ENCODE measurements around the gene SHROOM2.
"Not testable (repeated sequence)": the region's sequence is repeated elsewhere in the genome, so short reads cannot be mapped to it uniquely, and the experiment has no call there.

The SHROOM2 gene

DNA sequence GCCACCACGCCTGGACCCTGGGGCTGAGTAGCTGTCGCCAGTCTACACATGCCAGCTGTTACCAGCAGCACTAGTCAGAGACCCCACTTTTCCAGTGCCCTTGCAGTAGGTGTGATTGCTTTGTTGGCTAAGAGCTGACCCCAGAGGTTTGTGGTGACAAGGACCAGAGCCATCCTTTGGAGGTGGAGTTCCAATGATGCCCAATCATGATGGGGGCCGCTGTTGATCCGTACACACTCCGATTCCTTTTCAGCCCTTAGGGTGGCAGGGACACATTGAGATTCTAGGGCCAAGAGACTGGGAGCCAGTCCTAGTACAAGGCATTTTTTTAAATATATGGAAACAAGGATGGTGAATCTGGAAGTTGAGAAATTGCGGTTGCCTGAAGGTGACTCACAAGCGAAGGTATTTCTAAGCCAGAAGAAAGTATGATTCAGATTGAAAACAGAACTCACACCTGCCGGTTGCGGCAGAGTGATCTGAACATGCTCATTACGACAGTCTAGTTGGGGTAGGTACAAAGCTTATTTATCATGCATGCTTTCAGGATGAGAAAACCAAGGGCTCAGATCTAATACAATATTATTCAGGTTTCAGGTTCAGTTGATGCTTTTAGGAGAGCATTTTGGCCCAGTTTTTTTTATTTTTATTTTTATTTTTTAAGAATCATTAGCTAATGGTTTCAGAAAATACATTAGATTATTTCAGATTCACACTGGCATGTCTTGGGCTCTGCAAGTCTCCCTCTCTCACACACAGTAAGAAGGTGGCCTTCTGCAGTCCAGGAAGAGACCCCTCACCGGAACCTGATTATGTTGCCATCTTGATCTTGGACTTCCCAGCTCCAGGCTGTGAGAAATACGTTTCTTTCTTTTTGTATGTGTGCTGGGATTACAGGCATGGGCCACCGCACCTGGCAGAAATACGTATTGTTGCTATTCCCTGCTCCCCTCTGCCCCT lies 43.4 kb downstream of the SHROOM2 start:
- DNase-seq (ENCODE audit: low spot score), result peak; percentile 11

DNA sequence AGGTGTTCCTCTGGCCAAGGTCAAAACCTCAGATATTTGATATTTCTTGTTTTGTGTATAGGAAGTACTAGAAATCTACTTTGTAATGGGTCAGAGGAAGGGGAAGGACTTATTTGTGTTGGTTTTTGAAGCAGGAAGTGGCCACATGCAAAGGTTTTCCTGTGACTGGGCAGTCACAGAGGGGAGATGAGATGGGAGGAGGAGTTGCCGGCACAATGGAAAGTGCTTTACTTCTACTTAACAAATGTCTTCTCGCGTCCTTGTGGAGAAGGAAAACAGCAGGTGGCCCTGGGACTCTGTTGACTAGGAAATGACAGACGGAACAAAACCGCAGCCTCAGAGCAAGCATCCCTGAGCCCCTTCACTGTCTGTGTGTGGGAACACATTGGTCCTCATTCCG lies 46.6 kb downstream of the SHROOM2 start:
- DNase-seq (ENCODE audit: low spot score), result peak; percentile 2

GRCh38 chrX:9835585-9836210 lies 49.5 kb downstream of the SHROOM2 start:
- no peak for DNase-seq (ENCODE audit: low spot score)

DNA sequence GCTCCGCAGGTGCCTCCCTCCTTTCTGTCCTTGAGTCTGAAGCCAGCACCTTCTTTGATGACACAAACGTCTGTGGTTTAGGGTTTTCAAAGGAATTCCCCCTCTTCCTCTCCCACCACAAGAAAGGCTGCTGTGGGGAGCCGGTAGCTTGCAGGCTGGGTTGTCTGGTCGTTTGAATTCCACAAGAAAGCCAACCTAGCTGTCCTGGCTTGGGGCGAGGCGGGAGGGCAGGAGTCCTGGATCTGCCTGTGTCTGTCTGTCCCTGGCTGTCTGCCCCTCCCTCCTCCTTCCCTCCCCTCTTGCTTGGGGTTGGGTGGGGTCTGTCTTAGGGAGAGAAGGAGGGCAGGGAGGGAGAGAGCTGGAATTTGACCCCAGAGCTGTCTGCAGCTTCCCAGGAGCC lies 56.3 kb downstream of the SHROOM2 start:
- DNase-seq (ENCODE audit: low spot score), result no peak

DNA sequence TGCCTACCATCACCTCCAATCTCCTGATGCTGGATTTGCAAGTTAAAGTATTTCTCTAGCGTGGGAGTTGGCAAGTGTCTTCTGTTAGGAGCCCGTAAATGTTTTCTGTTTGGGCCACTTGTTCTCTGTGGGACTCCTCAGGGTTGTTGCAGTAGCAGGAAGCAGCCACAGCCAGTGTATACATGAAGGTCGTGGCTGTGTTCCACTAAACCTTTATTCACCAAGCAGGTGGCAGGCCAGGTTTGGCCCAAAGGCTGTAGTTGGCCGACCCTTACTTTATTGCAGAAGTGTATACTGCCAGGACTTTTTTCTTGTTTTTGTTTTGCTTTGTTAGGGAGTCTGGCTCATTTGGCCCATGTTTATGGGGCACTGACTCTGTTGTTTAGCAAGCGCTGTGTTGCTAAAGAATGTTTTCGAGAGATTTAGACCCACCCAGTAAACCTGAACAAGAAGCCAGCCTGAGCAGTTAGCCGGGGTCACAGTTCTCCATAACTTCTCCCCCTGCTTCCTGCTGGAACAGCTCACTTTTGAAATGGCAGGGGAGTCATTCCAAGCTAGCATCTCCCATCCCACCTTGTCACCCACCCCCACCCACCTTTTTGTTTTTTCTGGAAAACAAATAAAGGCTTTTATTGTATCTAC lies 58.8 kb downstream of the SHROOM2 start:
- DNase-seq (ENCODE audit: low spot score), result no peak

GRCh38 chrX:9845578-9845952 lies 59.3 kb downstream of the SHROOM2 start:
- DNase-seq (ENCODE audit: low spot score), result no peak

DNA sequence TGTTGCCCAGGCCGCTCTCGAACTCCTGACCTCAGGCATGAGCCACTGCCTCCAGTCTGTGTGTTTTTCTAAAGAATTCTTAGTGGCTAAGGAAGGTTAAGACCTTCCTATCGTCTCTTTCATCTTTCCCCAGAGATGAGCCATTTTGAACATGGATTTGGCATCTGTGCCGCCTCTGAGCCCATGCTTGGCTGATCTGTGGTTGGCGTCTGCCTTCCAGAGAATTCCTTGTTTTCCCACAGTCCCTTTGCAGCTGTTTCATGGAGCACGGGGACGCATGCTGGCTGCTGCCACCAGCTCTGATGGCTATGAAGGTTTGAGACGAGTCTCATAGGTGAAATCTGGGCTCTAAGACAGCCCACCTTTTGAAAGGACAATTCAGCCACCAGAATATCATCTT lies 60.4 kb downstream of the SHROOM2 start:
- no peak for DNase-seq (ENCODE audit: low spot score)

- no peak for DNase-seq (ENCODE audit: low spot score)
Measured at GRCh38 chrX:9847071-9847470, 60.8 kb downstream of the SHROOM2 start.

GRCh38 chrX:9848718-9849479 lies 62.7 kb downstream of the SHROOM2 start:
- DNase-seq (ENCODE audit: low spot score), result no peak

DNA sequence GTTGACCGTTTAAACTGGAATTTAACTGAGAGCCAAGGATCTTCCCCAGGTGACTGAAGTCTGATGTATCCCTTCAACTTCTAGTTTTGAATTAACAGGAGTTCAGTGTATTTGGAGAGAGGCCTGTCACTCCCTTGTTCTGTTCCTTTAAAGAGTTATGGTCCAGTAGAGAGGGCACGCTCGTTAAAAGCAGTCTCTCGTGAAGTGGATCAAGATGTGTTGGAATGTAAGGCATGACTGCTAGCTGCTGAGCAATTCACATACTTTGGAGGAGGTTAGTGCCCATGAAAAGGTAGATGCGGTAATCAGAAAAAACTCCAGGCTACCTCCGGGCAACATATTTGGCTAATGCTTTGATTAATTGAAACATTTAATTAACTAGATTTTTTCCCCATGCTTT lies 65.7 kb downstream of the SHROOM2 start:
- no peak for DNase-seq (ENCODE audit: low spot score)

DNA sequence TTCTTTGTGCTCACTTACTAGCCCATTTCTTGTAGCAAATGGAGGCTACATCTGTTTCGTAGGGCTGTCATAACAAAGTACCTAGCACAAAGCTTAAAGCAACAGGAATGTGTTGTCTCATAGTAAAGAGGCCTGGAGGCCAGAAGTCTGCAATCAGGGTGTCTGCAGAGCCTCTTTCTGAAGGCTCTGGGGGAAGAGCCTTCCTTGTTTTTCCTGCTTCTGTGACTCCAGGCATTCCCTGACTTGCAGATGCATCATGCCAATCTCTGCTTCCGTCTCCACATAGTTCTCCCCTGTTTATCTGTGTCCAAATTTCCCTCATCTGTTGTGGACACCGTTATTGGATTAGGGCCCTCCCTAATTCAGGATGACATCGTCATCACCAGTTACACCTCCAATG lies 67.1 kb downstream of the SHROOM2 start:
- DNase-seq (ENCODE audit: low spot score), result no peak

GRCh38 chrX:9855561-9856283 lies 69.5 kb downstream of the SHROOM2 start:
- no peak for DNase-seq (ENCODE audit: low spot score)

DNA sequence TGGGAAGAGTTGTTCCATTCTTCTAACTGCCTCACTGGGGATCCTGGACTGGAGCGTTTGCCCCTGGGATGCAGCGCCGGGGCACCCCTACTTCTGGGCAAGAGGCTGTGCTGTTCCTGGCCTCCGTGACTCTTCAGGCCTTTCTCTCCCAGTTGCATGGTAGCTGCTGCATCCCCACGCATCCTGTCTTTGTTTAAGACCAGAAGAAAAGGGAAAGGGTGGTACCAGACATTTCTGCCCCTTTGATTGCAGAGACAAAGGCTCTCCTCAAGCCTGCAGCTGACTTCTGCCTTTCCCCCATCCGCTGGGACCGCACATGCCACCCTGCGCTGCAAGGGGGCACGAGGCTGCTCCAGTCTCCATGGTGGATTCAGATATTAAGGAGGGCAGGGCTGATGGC lies 70.4 kb downstream of the SHROOM2 start:
- DNase-seq (ENCODE audit: low spot score), result no peak

DNA sequence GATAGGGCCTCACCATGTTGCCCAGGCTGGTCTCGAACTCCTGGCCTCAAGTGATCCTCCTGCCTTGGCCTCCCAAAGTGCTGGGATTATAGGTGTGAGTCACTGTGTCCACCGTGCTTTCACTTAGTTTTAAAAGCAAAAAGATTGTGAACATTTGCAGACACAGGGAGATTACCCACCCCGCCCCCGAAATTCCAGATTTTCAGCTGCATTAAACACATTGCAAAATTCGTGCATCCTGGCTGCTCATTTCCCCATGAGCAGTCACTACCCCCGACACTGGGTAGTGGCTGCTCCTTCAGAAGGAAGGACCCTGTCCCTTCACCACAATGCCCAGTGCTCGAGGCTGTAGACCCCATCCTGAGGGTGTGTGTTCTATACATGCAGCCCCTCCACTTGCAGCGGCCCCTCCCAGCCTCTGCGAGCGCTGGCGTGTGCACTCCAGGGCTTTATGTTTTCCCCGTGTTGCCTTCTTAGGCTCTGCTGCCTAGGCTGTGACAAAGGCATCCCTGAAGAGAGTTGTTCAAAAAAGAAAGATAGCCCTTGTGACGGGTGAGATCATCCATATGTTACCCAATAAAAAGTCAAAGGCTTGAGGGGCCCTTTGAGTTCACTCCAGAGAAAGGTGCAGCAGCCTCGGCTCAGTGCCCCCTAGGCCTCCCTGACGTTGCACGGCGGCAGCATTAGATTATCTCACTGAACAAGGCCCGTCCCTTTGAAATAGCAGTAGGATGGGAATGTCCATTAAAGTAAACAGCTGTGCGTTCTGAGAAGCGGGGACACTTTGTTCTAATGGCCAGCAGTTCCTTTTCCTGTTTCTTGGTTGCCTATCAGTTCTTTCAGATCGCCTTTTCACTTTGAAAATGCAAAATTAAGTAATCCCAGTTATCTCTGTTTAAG lies 71.6 kb downstream of the SHROOM2 start:
- DNase-seq (ENCODE audit: low spot score), result no peak

DNA sequence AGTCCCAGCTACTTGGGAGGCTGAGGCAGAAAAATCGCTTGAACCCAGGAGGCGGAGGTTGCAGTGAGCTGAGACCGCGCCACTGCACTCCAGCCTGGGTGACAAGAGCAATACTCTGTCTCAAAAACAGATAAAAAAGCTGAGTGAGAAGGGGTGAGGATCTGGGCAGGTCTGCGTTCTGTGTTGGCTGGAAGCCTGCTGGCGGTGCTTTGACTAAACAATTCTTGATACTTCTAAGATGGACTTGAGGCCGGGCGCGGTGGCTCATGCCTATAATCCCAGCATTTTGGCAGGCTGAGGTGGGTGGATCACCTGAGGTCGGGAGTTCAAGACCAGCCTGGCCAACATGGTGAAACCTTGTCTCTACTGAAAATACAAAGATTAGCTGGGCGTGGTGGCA lies 72.5 kb downstream of the SHROOM2 start:
- not testable (repeated sequence) for DNase-seq (ENCODE audit: low spot score)

- DNase-seq (ENCODE audit: low spot score), result no peak
Measured at GRCh38 chrX:9859711-9860555, 73.7 kb downstream of the SHROOM2 start.

- no peak for DNase-seq (ENCODE audit: low spot score)
Measured at GRCh38 chrX:9860826-9861225, 74.6 kb downstream of the SHROOM2 start.

- no peak for DNase-seq (ENCODE audit: low spot score)
Measured at GRCh38 chrX:9861711-9862110, 75.5 kb downstream of the SHROOM2 start.

- DNase-seq (ENCODE audit: low spot score), result no peak
Measured at GRCh38 chrX:9862525-9862924, 76.3 kb downstream of the SHROOM2 start.

GRCh38 chrX:9862953-9863352 lies 76.7 kb downstream of the SHROOM2 start:
- no peak for DNase-seq (ENCODE audit: low spot score)

All from germinal center (tissue), 1 donor.